Liver (tissue), 9 donors: ENCODE results near the gene TMOD4. TPM values are rescaled to one million over a fixed set of nuclear protein-coding genes. Genes with fewer than 3 reads are reported as not detected.

Source experiments
- DNase-seq: peaks from one replicate; pipeline ENCODE4 v3.0.0-alpha.2; 2017; ENCODE audit warnings: low spot score
- H3K27ac ChIP-seq, 2 donors: one replicate each; pipeline ENCODE4 v1.7.0; 2013; ENCODE audit warnings: inconsistent platforms in 2 of 2, low read length in 2 of 2, control low read depth in 1 of 2, low read depth in 1 of 2, mild to moderate bottlenecking in 1 of 2
- H3K27me3 ChIP-seq, 4 donors: one replicate each; pipeline versions ENCODE4 v1.6.1 to v1.7.0; 2013; ENCODE audit warnings: low read length in 3 of 4, inconsistent platforms in 1 of 4, mild to moderate bottlenecking in 1 of 4, moderate library complexity in 1 of 4; ENCODE audit not compliant: control insufficient read depth in 4 of 4, insufficient read depth in 4 of 4
- H3K36me3 ChIP-seq, 4 donors: one replicate each; pipeline versions ENCODE4 v1.6.1 to v1.7.0; 2013; ENCODE audit warnings: low read length in 3 of 4, mild to moderate bottlenecking in 3 of 4, low read depth in 1 of 4, moderate library complexity in 1 of 4; ENCODE audit not compliant: control insufficient read depth in 4 of 4, insufficient read depth in 3 of 4
- H3K4me1 ChIP-seq, 4 donors: one replicate each; pipeline versions ENCODE4 v1.6.1 to v1.7.0; 2013; ENCODE audit warnings: low read length in 3 of 4, mild to moderate bottlenecking in 3 of 4, moderate library complexity in 1 of 4; ENCODE audit not compliant: control insufficient read depth in 4 of 4, insufficient read depth in 4 of 4
- H3K4me3 ChIP-seq, 3 donors: one replicate each; pipeline versions ENCODE4 v1.6.1 to v1.7.0; 2013; ENCODE audit warnings: low read length in 3 of 3, control low read depth in 1 of 3, low read depth in 1 of 3, mild to moderate bottlenecking in 1 of 3
- H3K9ac ChIP-seq, 2 donors: one replicate each; pipeline ENCODE4 v1.7.0; 2013; ENCODE audit warnings: low read length in 2 of 2, mild to moderate bottlenecking in 2 of 2, moderate library complexity in 2 of 2, control low read depth in 1 of 2, low read depth in 1 of 2
- H3K9me3 ChIP-seq, 4 donors: one replicate each; pipeline versions ENCODE4 v1.6.1 to v1.7.0; 2013; ENCODE audit warnings: low read length in 3 of 4; ENCODE audit not compliant: control insufficient read depth in 4 of 4
- EGR1 ChIP-seq, 2 donors: IDR thresholded peaks; 2 replicates each; pipeline ENCODE4 v1.6.1; 2016 to 2018; ENCODE audit warnings: antibody characterized with exemption in 2 of 2, low read depth in 2 of 2
- FOXA1 ChIP-seq: IDR thresholded peaks from 2 replicates; pipeline ENCODE4 v1.6.1; 2016; ENCODE audit warnings: antibody characterized with exemption
- FOXA2 ChIP-seq: IDR thresholded peaks from 2 replicates; pipeline ENCODE4 v1.6.1; 2016; ENCODE audit warnings: antibody characterized with exemption
- GABPA ChIP-seq, 2 donors: IDR thresholded peaks in 1 of 2; conservative IDR thresholded peaks in 1 of 2; 2 replicates each; pipeline ENCODE4 v1.6.1; 2016; ENCODE audit warnings: antibody characterized with exemption in 2 of 2, mild to moderate bottlenecking in 1 of 2, moderate library complexity in 1 of 2
- HNF4G ChIP-seq: IDR thresholded peaks from 2 replicates; pipeline ENCODE4 v1.6.1; 2016; ENCODE audit warnings: antibody characterized with exemption
- NR2F2 ChIP-seq: IDR thresholded peaks from 2 replicates; pipeline ENCODE4 v1.6.1; 2016; ENCODE audit warnings: antibody characterized with exemption
- RAD21 ChIP-seq, 2 donors: IDR thresholded peaks; 2 replicates each; pipeline ENCODE4 v1.6.1; 2016; ENCODE audit warnings: antibody characterized with exemption in 2 of 2, mild to moderate bottlenecking in 2 of 2
- SP1 ChIP-seq: IDR thresholded peaks from 2 replicates; pipeline ENCODE4 v1.6.1; 2018; ENCODE audit warnings: antibody characterized with exemption, mild to moderate bottlenecking
- TAF1 ChIP-seq: conservative IDR thresholded peaks from 2 replicates; pipeline ENCODE4 v1.6.1; 2016; ENCODE audit warnings: antibody characterized with exemption, mild to moderate bottlenecking
- WGBS: extraction: QIAGEN DNeasy Blood & Tissue Kit; methylation state at CpG from one replicate; pipeline ENCODE4 v1.1.7; 2013; 5-methylcytosine and 5-hydroxymethylcytosine counted together
- polyA plus RNA-seq, 2 donors: library from polyadenylated mRNA; stranded (reverse) in 1 of 2; unstranded in 1 of 2; fragments of 200-250 nt in 1 of 2; fragments of >200 nt in 1 of 2; fragmentation: Nextera tagmentation in 1 of 2; extraction: Ambion mirVana in 1 of 2; gene quantifications; one replicate each; pipeline versions ENCODE4 v1.2.1 to v1.2.3, GENCODE V29; 2013 to 2015
- total RNA-seq, 2 donors: library from RNA; depleted of rRNA; stranded (reverse); fragments of >200 nt; gene quantifications; one replicate each; pipeline ENCODE4 v1.2.3, GENCODE V29; 2014
- TF ChIP-seq, protein P1 (sequence below): IDR thresholded peaks from 2 replicates; pipeline ENCODE4 v1.6.1; 2016; ENCODE audit warnings: antibody characterized with exemption, mild to moderate bottlenecking
- TF ChIP-seq, protein P2 (sequence below): IDR thresholded peaks from 2 replicates; pipeline ENCODE4 v1.6.1; 2016; ENCODE audit warnings: antibody characterized with exemption
- donor health status: healthy.
- donor health status: healthy.
- donor health status: healthy.
- donor health status: healthy.
- donor health status: healthy.

TMOD4 gene
- total and polyA plus RNA-seq, 4 donors: not detected

- DNase-seq: no peak
- peaks cover 0 to 7% (median 0%) of the 10 kb centered on the region in 4 donors for H3K36me3 ChIP-seq
- H3K9ac ChIP-seq: no peak overlapping the region
- no peaks in the 10 kb centered on the region for H3K4me1 ChIP-seq
- H3K27me3 ChIP-seq: no peaks in the 10 kb centered on the region
- H3K9me3 ChIP-seq: no peaks in the 10 kb centered on the region
- TF ChIP-seq GABPA (IDR thresholded peaks at IDR 0.05 in 1 of 2, conservative IDR thresholded peaks at IDR 0.05 in 1 of 2) (no peak), FOXA2 (no peak), HNF4G (no peak), FOXA1 (no peak), TAF1 (no peak), NR2F2 (no peak), RAD21 (IDR thresholded peaks at IDR 0.05) (no peak), SP1 (no peak), EGR1 (IDR thresholded peaks at IDR 0.05; ENCODE audit: low read depth in 2 of 2) (no peak)
- TF ChIP-seq, protein P1, sequence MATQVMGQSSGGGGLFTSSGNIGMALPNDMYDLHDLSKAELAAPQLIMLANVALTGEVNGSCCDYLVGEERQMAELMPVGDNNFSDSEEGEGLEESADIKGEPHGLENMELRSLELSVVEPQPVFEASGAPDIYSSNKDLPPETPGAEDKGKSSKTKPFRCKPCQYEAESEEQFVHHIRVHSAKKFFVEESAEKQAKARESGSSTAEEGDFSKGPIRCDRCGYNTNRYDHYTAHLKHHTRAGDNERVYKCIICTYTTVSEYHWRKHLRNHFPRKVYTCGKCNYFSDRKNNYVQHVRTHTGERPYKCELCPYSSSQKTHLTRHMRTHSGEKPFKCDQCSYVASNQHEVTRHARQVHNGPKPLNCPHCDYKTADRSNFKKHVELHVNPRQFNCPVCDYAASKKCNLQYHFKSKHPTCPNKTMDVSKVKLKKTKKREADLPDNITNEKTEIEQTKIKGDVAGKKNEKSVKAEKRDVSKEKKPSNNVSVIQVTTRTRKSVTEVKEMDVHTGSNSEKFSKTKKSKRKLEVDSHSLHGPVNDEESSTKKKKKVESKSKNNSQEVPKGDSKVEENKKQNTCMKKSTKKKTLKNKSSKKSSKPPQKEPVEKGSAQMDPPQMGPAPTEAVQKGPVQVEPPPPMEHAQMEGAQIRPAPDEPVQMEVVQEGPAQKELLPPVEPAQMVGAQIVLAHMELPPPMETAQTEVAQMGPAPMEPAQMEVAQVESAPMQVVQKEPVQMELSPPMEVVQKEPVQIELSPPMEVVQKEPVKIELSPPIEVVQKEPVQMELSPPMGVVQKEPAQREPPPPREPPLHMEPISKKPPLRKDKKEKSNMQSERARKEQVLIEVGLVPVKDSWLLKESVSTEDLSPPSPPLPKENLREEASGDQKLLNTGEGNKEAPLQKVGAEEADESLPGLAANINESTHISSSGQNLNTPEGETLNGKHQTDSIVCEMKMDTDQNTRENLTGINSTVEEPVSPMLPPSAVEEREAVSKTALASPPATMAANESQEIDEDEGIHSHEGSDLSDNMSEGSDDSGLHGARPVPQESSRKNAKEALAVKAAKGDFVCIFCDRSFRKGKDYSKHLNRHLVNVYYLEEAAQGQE: no peak
- TF ChIP-seq, protein P2, sequence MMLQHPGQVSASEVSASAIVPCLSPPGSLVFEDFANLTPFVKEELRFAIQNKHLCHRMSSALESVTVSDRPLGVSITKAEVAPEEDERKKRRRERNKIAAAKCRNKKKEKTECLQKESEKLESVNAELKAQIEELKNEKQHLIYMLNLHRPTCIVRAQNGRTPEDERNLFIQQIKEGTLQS: no peak
- WGBS: 84% methylated on average over 5 of the region's 5 CpGs
- H3K27ac ChIP-seq: no peak overlapping the region
- H3K4me3 ChIP-seq: no peak overlapping the region
Observed at GRCh38 chr1:151124763-151125403, 50.9 kb downstream of the TMOD4 start.

Other genes starting within 250 kb of the TMOD4 start
- 10 to 100 TPM; 20.8 to 23.7 TPM for gene SETDB1, start 249.6 kb downstream of the TMOD4 start, total RNA-seq
- gene SETDB1, start 249.6 kb downstream of the TMOD4 start, polyA plus RNA-seq: 1 to 10 TPM; 5.4 to 7.3 TPM
- gene CERS2, start 201.1 kb downstream of the TMOD4 start, total RNA-seq: 100 to 1,000 TPM; 212 to 346 TPM
- 100 to 1,000 TPM; 215 to 340 TPM for gene CERS2, start 201.1 kb downstream of the TMOD4 start, polyA plus RNA-seq
- gene ANXA9, start 193.7 kb downstream of the TMOD4 start, total RNA-seq: 10 to 100 TPM; 15.8 to 18.2 TPM
- 10 to 100 TPM in 1 of 2 donors, 1 to 10 TPM in 1; 7.5 to 24.0 TPM for gene ANXA9, start 193.7 kb downstream of the TMOD4 start, polyA plus RNA-seq
- 10 to 100 TPM in 1 of 2 donors, 1 to 10 TPM in 1; 9.8 to 21.3 TPM for gene MINDY1, start 169.1 kb downstream of the TMOD4 start, total RNA-seq
- gene MINDY1, start 169.1 kb downstream of the TMOD4 start, polyA plus RNA-seq: 1 to 10 TPM; 7.3 to 8.3 TPM
- gene PRUNE1, start 167.5 kb downstream of the TMOD4 start, total RNA-seq: 1 to 10 TPM; 6.1 to 9.0 TPM
- 10 to 100 TPM in 1 of 2 donors, 1 to 10 TPM in 1; 9.9 to 10.6 TPM for gene PRUNE1, start 167.5 kb downstream of the TMOD4 start, polyA plus RNA-seq
- gene BNIPL, start 139.4 kb downstream of the TMOD4 start, total RNA-seq: under 1 TPM; 0.09 to 0.84 TPM
- gene BNIPL, start 139.4 kb downstream of the TMOD4 start, polyA plus RNA-seq: under 1 TPM; 0.13 to 0.15 TPM
- gene C1orf56, start 128.2 kb downstream of the TMOD4 start, total RNA-seq: 1 to 10 TPM; 1.5 to 2.2 TPM
- gene C1orf56, start 128.2 kb downstream of the TMOD4 start, polyA plus RNA-seq: 10 to 100 TPM in 1 of 2 donors, 1 to 10 TPM in 1; 4.3 to 11.2 TPM
- gene CDC42SE1, start 116.4 kb downstream of the TMOD4 start, total RNA-seq: 10 to 100 TPM; 16.7 to 28.1 TPM
- 10 to 100 TPM in 1 of 2 donors, 1 to 10 TPM in 1; 9.5 to 16.7 TPM for gene CDC42SE1, start 116.4 kb downstream of the TMOD4 start, polyA plus RNA-seq
- gene MLLT11, start 115.6 kb downstream of the TMOD4 start, total RNA-seq: under 1 TPM; 0.17 to 0.23 TPM
- gene MLLT11, start 115.6 kb downstream of the TMOD4 start, polyA plus RNA-seq: under 1 TPM; 0.31 to 0.64 TPM
- 10 to 100 TPM in 1 of 2 donors, 1 to 10 TPM in 1; 7.3 to 13.3 TPM for gene GABPB2, start 105.2 kb downstream of the TMOD4 start, total RNA-seq
- gene GABPB2, start 105.2 kb downstream of the TMOD4 start, polyA plus RNA-seq: 1 to 10 TPM in 1 of 2 donors, under 1 TPM in 1; 0.94 to 1.6 TPM
- gene SEMA6C, start 29.4 kb downstream of the TMOD4 start, total RNA-seq: 1 to 10 TPM; 1.4 to 1.5 TPM
- gene SEMA6C, start 29.4 kb downstream of the TMOD4 start, polyA plus RNA-seq: 1 to 10 TPM; 1.4 TPM
- 1 to 10 TPM; 4.4 to 8.7 TPM for gene TNFAIP8L2, start 19.3 kb downstream of the TMOD4 start, total RNA-seq
- gene TNFAIP8L2, start 19.3 kb downstream of the TMOD4 start, polyA plus RNA-seq: 1 to 10 TPM; 2.9 to 3.8 TPM
- gene LYSMD1, start 10.1 kb downstream of the TMOD4 start, total RNA-seq: 1 to 10 TPM; 2.8 to 4.4 TPM
- 1 to 10 TPM; 3.5 to 5.3 TPM for gene LYSMD1, start 10.1 kb downstream of the TMOD4 start, polyA plus RNA-seq
- gene SCNM1, start 9.8 kb downstream of the TMOD4 start, total RNA-seq: 10 to 100 TPM in 1 of 2 donors, 1 to 10 TPM in 1; 4.8 to 11.3 TPM
- 10 to 100 TPM in 1 of 2 donors, 1 to 10 TPM in 1; 9.7 to 14.3 TPM for gene SCNM1, start 9.8 kb downstream of the TMOD4 start, polyA plus RNA-seq
- 10 to 100 TPM; 11.3 to 16.0 TPM for gene VPS72, start 14.2 kb upstream of the TMOD4 start, total RNA-seq
- 10 to 100 TPM; 10.7 to 12.6 TPM for gene VPS72, start 14.2 kb upstream of the TMOD4 start, polyA plus RNA-seq
- gene PIP5K1A, start 22.6 kb upstream of the TMOD4 start, total RNA-seq: 10 to 100 TPM; 16.7 to 32.0 TPM
- 10 to 100 TPM in 1 of 2 donors, 1 to 10 TPM in 1; 4.0 to 10.4 TPM for gene PIP5K1A, start 22.6 kb upstream of the TMOD4 start, polyA plus RNA-seq
- gene PSMD4, start 78.8 kb upstream of the TMOD4 start, total RNA-seq: 10 to 100 TPM; 77.7 to 86.3 TPM
- gene PSMD4, start 78.8 kb upstream of the TMOD4 start, polyA plus RNA-seq: 100 to 1,000 TPM in 1 of 2 donors, 10 to 100 TPM in 1; 87.7 to 108 TPM
- 1 to 10 TPM; 9.3 to 9.7 TPM for gene ZNF687, start 106.3 kb upstream of the TMOD4 start, total RNA-seq
- gene ZNF687, start 106.3 kb upstream of the TMOD4 start, polyA plus RNA-seq: 1 to 10 TPM; 2.7 to 6.4 TPM
- gene PI4KB, start 151.4 kb upstream of the TMOD4 start, total RNA-seq: 10 to 100 TPM; 24.2 to 27.1 TPM
- gene PI4KB, start 151.4 kb upstream of the TMOD4 start, polyA plus RNA-seq: 10 to 100 TPM; 14.2 to 14.3 TPM
- gene RFX5, start 171.3 kb upstream of the TMOD4 start, total RNA-seq: 10 to 100 TPM; 15.6 to 17.5 TPM
- 1 to 10 TPM; 5.2 to 6.5 TPM for gene RFX5, start 171.3 kb upstream of the TMOD4 start, polyA plus RNA-seq
- gene SELENBP1, start 196.7 kb upstream of the TMOD4 start, total RNA-seq: 100 to 1,000 TPM; 152 to 387 TPM
- 100 to 1,000 TPM; 141 to 209 TPM for gene SELENBP1, start 196.7 kb upstream of the TMOD4 start, polyA plus RNA-seq
- 100 to 1,000 TPM; 130 to 212 TPM for gene PSMB4, start 223.6 kb upstream of the TMOD4 start, total RNA-seq
- gene PSMB4, start 223.6 kb upstream of the TMOD4 start, polyA plus RNA-seq: 100 to 1,000 TPM; 191 to 228 TPM